HG02571 (cell line): ENCODE results near the gene FGF11.

Experiments
- ATAC-seq: cut with Tn5 transposase; IDR thresholded peaks from one replicate; pipeline ENCODE4 v1.9.1; 2021; ENCODE audit warnings: mild to moderate bottlenecking, moderate library complexity; ENCODE audit not compliant: unreplicated experiment

FGF11 gene

DNA sequence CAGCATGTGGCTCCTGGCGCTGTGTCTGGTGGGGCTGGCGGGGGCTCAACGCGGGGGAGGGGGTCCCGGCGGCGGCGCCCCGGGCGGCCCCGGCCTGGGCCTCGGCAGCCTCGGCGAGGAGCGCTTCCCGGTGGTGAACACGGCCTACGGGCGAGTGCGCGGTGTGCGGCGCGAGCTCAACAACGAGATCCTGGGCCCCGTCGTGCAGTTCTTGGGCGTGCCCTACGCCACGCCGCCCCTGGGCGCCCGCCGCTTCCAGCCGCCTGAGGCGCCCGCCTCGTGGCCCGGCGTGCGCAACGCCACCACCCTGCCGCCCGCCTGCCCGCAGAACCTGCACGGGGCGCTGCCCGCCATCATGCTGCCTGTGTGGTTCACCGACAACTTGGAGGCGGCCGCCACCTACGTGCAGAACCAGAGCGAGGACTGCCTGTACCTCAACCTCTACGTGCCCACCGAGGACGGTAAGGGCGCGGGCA, 31.0 kb upstream of the FGF11 start:
- no peak for ATAC-seq

DNA sequence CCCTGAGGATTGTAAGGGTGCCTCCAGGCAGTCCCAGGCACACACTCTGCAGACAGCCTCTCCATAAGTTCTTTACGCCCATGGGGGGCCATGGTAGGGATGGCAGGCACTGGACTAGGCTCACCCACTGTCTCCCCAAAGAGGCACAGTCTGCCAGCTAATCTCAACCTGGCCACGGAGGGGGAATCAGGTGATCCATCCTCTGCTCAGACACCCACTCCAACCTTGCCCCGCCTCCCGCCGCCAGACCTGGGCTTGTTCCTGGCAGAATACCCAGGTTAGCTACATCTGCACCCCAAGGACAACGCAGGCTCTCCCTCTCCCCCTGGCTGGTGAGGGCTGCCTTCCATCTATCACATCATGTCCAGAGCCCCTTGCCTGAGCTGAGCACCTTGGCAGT, 30.4 kb upstream of the FGF11 start:
- no peak for ATAC-seq

DNA sequence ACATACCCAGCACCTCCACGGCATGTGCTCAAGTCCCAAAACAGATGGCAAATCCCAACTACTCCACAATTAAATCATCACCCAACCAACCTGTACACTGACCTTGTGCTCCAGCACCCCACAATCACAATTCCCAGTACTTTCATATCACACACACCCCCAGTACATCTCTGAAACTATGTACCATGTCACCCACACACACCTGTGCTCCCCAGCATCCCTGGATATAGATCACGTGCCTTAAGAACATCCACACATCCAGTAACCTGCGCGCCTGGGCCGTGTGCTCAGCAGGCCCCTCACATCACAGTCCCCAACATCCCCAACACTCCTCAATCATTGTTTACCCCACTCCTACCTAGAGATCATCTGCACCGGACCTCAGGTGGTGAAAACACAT, 29.6 kb upstream of the FGF11 start:
- no peak for ATAC-seq

DNA sequence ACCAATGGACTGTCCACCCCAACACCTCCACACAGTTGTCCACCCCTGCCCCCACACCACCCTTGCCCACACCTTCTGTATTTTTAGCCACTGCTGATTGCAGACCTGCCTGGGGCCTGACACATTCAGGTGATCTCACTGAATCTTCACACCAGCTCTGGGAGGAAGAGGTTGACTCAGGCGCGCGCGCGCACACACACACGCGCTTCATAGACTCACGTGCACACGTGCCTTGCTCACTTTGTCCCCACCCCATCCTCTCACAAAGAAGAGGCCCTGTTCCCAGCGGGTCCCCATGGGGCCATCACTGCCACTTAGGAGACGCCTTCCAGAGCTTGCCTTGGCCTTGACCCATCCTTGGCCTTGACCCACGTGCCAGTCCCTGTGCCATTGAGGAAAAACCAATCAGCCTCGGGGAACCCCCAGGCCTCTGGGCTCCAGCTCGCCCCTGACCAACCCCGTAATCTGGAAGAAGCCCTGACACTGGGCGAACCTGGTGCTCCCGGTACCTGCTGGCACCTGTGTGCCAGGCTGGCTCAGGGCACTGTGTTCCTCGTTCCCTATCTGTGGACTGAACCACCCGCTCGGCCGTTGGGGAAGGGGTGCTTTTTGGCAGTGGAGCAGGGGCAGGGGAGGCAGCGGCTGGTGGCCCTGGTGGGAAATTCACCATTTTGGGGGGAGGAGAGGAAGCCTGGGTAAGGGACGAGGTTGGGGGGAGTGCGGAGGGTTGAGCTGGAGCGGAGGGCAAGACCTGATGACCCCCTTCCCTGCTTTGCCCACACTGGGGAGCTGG, 28.5 kb upstream of the FGF11 start:
- no peak for ATAC-seq

DNA sequence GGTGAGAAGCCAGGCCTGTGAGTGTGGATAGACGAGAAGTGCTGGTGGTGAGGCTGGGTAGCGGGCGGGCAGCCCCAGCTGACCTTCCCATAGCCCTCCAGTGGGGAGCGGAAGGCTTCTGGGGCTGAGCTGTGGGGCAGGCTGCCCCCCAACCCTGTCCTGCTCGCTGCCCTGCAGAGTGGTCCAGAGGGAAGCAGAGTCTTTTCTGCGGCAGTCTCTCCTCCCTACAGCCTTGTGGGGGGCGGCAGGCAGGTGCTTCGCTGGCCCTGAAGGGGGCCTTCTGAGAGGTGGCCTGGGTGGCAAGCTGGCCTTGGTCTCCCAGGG, 27.9 kb upstream of the FGF11 start:
- ATAC-seq = no peak

DNA sequence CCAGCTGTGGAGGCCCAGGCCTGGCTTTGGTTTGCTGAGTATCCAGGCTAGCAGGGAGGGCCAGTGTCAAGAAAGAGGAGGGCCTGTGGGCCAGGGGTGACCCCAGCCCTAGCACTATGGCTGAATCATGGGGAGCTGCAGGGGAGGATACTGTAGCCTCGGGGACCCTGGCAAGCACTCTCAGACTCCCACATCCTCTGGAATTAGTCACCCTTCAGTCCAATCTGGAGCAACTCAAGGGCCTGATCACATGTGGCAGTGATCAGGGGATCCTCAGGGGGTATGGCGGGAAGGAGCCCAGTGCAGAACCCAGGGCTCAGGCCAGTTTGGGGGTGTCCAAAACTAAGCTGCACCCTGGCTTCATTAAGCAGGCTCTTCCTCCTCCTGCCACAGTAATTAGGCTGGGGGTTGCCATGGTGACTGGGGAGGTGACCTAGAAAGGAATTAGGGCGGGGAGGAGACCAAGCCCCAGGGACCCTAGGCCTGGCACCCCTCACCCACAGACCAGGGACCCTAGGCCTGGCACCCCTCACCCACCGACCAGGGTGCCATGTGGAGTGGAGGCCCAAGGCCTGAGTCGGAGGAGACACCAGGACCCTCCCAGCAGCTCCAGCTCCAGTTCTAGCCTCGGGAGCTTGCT, 25.8 kb upstream of the FGF11 start:
- ATAC-seq = no peak

DNA sequence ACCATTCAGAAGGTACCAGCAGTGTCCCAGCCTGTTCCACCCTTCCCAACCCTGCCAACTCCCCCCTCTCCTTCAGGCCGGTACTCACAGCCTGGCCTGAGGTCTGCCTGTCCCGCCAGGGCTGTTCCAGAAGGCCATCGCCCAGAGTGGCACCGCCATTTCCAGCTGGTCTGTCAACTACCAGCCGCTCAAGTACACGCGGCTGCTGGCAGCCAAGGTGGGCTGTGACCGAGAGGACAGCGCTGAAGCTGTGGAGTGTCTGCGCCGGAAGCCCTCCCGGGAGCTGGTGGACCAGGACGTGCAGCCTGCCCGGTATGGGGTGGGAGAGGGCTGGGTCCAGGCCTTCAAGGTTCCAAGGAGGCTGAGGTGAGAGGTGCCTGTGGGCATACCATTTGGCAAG, 24.5 kb upstream of the FGF11 start:
- no peak for ATAC-seq

DNA sequence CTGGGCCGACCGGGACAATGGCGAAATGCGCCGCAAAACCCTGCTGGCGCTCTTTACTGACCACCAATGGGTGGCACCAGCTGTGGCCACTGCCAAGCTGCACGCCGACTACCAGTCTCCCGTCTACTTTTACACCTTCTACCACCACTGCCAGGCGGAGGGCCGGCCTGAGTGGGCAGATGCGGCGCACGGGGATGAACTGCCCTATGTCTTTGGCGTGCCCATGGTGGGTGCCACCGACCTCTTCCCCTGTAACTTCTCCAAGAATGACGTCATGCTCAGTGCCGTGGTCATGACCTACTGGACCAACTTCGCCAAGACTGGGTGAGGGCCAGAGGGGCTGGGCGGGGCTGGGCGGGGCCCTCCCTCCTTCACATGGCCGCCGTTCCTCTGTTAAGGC, 23.5 kb upstream of the FGF11 start:
- no peak for ATAC-seq

DNA sequence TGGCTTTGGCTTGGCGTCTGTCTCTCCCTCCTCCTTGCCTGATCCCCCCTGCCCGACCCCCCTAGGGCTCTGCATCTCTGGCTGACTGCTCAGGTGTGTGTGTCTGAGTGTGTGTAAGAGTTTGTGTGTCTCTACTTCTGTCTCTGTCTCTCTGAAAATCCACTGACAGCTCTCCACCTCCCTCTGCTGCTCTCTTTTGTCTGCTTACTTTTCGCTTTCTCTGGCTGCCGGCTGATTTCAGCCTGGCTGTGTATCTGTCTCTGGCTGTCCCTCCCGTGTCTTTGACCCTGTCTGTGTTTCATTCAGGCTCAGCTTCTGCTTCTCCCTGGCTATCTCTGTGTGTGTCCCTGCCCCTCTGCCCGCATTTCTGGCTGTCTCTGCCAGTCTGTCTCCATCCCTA, 23.0 kb upstream of the FGF11 start:
- ATAC-seq = no peak

DNA sequence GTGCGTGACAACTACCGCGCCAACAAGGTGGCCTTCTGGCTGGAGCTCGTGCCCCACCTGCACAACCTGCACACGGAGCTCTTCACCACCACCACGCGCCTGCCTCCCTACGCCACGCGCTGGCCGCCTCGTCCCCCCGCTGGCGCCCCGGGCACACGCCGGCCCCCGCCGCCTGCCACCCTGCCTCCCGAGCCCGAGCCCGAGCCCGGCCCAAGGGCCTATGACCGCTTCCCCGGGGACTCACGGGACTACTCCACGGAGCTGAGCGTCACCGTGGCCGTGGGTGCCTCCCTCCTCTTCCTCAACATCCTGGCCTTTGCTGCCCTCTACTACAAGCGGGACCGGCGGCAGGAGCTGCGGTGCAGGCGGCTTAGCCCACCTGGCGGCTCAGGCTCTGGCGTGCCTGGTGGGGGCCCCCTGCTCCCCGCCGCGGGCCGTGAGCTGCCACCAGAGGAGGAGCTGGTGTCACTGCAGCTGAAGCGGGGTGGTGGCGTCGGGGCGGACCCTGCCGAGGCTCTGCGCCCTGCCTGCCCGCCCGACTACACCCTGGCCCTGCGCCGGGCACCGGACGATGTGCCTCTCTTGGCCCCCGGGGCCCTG, 22.2 kb upstream of the FGF11 start:
- no peak for ATAC-seq

DNA sequence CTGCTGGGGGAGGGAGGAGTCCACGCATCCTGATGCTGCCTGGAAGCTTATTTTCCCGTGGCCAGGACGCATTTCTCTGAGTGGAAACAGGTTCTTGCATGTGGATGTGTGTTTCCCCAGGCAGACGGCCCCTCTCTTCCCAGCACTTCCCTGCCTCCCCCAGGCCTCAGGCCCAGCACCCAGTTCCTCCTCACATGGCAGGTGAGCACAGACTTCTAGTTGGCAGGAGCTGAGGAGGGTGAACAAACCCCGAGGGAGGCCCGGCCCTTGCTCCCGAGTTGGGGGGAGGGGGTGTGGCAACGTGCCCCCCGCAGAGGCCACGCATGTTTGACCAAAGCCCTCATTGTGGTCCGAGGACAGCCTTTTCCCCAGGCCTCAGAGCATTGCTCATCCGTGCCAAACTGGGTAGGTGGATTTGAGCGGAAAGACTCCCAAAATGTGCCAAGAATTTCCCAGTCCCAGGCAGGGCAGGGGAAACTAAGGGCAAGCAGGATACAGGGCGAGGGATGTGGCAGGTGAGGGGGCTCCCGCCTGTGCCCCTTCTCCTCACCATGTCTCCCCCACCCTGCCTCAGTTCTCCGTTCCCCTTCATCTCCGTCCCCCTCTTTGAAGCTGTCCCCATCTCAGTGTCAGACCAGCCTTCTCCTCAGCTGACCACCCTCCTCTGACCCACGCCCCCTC, 20.7 kb upstream of the FGF11 start:
- ATAC-seq = no peak

DNA sequence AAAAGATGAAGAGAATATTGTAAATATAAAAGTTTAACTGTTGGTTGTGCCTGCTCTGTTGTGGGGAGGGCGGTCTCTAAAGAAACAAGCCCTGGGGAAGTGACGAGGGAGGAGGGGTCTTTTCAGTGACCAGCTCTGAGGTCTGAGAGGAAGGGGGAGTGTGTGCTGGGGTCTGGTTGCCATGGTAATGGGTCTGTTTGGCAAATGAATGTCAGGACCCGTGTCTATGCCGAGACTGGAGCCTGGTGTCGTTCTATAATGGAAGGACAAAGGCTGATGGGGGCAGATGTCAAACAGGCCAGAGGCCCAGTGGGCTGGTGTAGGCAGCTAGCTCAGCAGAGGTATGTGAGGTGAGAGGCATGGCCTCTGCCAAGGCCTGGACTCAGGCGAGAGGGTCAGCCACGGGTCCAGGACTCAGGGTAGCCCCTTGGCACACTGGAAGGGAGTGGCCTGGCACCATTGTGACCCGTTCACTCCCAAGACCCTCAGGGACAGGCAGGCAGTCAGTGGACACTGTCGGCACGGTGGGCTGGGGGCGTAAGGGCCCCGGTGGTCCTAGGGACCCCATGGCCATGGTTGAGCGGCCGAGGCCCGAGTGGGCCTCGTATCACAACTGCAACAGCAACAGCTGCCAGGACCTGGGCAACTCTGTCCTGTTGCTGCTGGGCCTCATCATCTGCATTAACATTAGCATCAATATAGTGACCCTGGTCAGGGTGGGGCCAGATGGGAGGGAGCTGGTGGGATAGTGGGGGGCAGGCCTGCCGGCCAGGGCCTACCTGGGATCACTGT, 19.3 kb upstream of the FGF11 start, which contains the start of gene SPEM1:
TSS of gene SPEM1 (plus strand) at position 506 of the 792 bp plus-strand sequence. CDS start at position 567, 61 bp downstream.
- ATAC-seq = no peak

DNA sequence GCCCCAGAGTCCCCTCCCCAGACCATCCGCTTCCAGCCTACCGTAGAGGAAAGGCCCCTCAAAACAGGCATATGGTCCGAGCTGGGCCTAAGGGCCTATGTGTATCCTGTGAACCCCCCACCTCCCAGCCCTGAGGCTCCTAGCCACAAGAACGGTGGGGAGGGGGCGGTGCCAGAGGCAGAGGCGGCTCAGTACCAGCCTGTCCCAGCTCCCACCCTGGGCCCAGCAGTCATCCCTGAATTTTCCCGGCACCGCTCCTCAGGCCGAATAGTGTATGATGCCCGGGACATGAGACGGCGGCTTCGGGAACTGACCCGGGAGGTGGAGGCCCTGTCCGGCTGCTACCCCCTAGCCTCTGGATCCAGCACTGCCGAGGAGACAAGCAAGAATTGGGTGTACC, 18.1 kb upstream of the FGF11 start:
- ATAC-seq = no peak

DNA sequence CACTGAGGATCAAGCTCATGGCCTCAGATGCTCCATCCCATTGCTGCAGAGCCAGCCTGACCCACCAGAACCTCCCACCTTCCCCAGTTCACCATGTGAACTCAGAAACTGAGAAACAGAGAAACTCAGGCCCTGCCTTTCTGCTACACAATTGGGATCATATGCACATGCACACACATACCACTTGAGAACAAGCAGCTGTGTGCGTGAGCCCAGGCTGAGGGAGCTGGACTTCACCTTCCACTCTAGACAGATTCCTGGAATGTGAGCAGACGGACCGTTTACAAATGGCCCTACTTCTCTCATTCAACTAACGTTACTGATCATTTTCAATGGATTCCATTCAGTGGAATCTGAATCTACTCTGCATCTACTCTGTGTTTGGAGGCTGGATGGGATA, 15.6 kb upstream of the FGF11 start:
- no peak for ATAC-seq

DNA sequence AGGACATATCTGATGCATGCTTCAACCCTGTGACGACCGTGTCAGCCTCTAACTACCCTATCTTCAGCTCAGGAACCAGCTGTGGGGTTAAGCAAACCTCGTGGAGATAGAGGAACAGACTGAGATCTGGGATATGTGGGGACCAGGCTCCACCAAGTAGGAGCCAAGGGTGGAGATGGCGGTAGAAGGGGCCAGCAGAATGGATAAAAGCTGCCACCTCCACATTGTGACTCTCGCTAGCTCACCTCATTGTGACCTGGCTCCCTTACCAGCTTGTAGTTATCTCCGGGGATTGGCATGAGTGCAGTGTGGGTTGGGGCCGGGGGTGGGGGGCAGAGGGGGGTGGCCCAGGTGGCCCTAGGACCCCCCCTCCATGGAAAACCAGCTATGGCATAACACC, 14.0 kb upstream of the FGF11 start, which contains the start of gene SPEM2:
TSS of gene SPEM2 (plus strand) at position 301 of the 400 bp plus-strand sequence. CDS start at position 374, 73 bp downstream.
- no peak for ATAC-seq

DNA sequence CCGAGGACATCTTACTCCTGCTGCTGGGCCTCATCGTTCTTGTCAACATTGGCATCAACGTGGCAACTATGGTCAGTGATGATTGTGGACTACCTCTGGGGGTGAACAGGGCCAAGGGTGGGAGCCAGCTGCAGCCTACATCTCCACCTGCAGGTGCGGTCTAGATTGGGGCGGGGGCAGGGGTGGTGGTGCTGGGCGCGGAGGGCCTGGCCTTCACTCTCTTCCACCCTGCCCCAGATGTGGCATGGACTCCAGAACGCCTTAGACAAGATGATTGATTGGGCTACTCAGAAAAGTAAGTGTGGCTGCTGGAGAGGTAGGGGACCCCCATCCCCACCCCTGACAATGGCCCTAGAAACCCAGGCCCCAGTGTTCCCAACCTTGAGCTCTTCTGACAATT, 13.6 kb upstream of the FGF11 start:
- no peak for ATAC-seq

DNA sequence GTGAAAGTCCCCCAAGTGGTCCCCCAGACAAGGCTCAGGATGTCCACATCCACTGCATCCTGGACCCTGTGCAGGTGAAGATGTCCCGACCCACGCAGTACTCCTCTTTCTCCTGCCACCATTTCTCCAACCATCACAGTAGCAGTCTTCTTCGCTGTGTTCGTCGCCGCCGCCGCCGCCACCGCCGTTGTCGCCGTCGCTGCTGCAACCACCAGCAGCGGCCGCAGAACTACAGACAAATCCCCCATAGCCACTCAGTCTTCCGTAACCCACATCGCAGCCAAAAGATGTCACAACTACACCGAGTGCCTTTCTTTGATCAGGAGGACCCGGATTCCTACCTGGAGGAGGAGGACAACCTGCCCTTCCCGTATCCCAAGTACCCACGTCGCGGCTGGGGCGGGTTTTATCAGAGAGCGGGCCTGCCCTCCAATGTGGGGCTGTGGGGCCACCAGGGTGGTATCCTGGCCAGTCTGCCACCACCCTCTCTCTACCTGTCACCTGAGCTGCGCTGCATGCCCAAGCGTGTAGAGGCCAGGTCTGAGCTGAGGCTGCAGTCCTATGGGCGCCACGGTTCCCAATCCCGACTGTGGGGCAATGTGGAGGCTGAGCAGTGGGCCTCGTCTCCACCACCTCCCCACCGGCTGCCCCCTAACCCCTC, 13.0 kb upstream of the FGF11 start:
- no peak for ATAC-seq

DNA sequence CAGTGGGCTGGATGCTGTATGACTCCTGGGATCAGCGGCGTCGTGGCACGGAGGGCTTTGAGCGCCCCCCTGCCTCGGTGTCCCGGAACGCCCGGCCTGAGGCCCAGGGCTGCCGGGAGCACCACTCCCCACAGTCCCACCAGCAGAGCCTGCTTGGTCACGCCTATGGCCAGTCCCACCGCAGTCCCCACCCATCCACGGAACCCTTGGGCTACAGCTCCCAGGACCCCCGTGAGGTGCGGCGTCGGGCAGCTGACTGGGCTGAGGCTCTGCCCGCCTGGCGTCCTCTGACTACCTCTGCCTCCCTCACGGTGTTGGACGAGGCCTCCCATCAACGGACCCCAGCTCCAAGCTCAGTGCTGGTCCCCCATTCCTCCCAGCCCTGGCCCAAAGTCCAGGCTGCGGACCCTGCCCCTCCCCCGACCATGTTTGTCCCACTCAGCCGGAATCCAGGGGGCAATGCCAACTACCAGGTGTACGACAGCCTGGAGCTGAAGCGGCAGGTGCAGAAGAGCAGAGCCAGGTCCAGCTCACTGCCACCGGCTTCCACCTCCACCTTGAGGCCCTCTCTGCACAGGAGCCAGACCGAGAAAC, 12.3 kb upstream of the FGF11 start:
- ATAC-seq = no peak

DNA sequence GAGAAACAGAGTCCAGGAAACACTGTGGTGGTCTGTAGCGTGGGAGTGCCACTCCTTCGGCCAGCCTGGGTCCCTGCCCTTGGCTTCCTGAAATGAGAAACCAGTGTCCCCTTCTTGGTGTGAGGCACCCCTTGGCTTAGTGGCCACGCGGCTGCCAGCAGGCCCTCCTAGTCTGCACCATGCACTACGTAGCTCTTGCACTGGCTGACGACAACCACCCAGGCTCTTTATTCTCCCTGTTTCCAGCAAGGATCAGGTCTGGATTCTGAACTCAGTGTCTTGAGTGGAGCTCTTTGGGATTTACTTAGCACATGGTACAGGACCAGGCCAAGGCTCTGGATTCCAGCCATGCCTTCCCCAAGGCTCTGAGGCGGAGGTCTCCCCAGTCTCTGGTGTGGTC, 11.8 kb upstream of the FGF11 start:
- ATAC-seq = no peak

DNA sequence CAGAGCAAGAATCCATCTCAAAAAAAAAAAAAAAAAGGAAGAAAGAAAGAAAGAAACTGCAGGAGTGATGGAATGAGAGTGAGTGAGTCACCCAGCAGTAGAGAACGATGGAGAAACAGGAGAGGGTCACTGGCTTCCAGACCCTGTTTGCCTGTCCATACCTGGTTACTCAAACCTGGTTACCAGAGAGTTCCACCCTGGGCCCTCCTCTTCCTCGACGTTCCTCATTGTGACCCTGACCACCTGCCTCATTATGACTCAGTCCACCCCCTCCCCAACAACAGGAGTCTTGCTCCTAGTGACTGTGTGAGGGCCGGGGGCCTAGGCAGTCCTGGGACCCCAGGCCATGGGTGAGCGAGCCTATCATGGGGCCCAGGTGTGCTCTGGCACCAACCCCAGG, 10.8 kb upstream of the FGF11 start, which contains the start of gene SPEM3:
TSS of gene SPEM3 (plus strand) at position 301 of the 400 bp plus-strand sequence. CDS start at position 347, 46 bp downstream.
- no peak for ATAC-seq
